Gastroesophageal sphincter (tissue), 4 donors: Measurements from ENCODE around the gene CABLES2. TPM values are rescaled to one million over a fixed set of nuclear protein-coding genes. Genes with fewer than 3 reads are reported as not detected.

Source experiments
- ATAC-seq: fragments of 150-250 bp; one replicate; pipeline ENCODE4 v1.9.1; 2016; ENCODE audit warnings: mild to moderate bottlenecking, moderate library complexity
- H3K27ac ChIP-seq, 4 donors: fragments of 200-600 bp; sonication (generic) in 3 of 4; 1 replicate in 3 of 4; 2 replicates in 1 of 4; pipeline ENCODE4 v1.5.1; 2016 to 2019
- H3K27me3 ChIP-seq: fragments of 200-600 bp; sonication (generic); one replicate; pipeline ENCODE4 v1.5.1; 2019
- H3K36me3 ChIP-seq, 2 donors: fragments of 200-600 bp; sonication (generic); one replicate each; pipeline ENCODE4 v1.5.1; 2019; ENCODE audit warnings: control low read depth in 1 of 2
- H3K4me1 ChIP-seq, 3 donors: fragments of 200-600 bp; sonication (generic); 1 replicate in 2 of 3; 2 replicates in 1 of 3; pipeline ENCODE4 v1.5.1; 2016 to 2019; ENCODE audit warnings: control low read depth in 2 of 3
- H3K4me3 ChIP-seq, 2 donors: fragments of 200-600 bp; sonication (generic); one replicate each; pipeline ENCODE4 v1.5.1; 2019; ENCODE audit warnings: mild to moderate bottlenecking in 1 of 2, moderate library complexity in 1 of 2
- H3K9me3 ChIP-seq, 3 donors: fragments of 200-600 bp; sonication (generic); one replicate each; pipeline ENCODE4 v1.5.1; 2017 to 2019; ENCODE audit warnings: control low read depth in 2 of 3
- EP300 ChIP-seq: sonication (generic); formaldehyde crosslinking; IDR thresholded peaks from one replicate; pipeline ENCODE4 v1.6.1; 2017; ENCODE audit warnings: antibody characterized with exemption, mild to moderate bottlenecking
- POLR2A ChIP-seq, 2 donors: fragments of 450-650 bp; IDR thresholded peaks; one replicate each; pipeline ENCODE4 v1.6.1; 2017; ENCODE audit warnings: antibody characterized with exemption in 2 of 2, mild to moderate bottlenecking in 2 of 2, moderate library complexity in 1 of 2
- POLR2AphosphoS5 ChIP-seq: sonication (generic); formaldehyde crosslinking; IDR thresholded peaks from one replicate; pipeline ENCODE4 v1.6.1; 2017; ENCODE audit warnings: antibody characterized with exemption
- WGBS, 2 donors: methylation state at CpG; one replicate each; pipeline ENCODE4 v1.1.5; 2018; ENCODE audit warnings: low coverage in 1 of 2; 5-methylcytosine and 5-hydroxymethylcytosine counted together
- total RNA-seq, 4 donors: library from RNA; depleted of rRNA; stranded (reverse); fragments of >200 nt; gene quantifications; one replicate each; pipeline ENCODE4 v1.1.0, GENCODE V29; 2016
- TF ChIP-seq, protein P1 (sequence below), 4 experiments: fragments of 200-600 bp in 2 of 4; fragments of 450-650 bp in 2 of 4; sonication (generic) in 1 of 4; IDR thresholded peaks; one replicate each; pipeline ENCODE4 v1.5.1; 2017 to 2019; ENCODE audit warnings: antibody characterized with exemption in 4 of 4, mild to moderate bottlenecking in 2 of 4, moderate library complexity in 2 of 4

The CABLES2 gene
- total RNA-seq, 4 donors from 2014 or later: 2.7 to 9.8 (median 3.8) TPM

DNA sequence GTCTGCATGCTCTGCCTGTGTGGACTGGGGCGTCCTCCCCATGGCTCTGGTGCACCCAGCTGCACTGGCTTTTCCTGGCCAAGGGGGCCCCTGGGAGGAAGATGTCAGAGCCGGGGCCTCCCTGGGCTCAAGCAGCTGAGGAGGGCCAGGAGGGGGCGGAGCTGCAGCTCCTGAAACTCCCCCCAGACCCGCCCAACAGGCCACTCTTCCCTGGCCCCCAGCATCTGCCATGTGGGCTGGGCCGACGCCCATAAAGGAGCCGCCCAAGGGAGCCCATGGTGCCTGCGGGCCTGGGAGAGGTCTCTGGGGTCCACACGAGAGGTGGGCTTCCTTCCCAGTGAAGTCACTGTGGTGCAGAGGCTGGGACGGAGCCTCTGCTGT lies 16.2 kb upstream of the CABLES2 start:
- H3K4me3 ChIP-seq: no peak overlapping the region
- no CpG with 5 or more reads among the region's 10 CpGs for WGBS, 2 donors
- peaks cover 54% of the 10 kb centered on the region for H3K27me3 ChIP-seq
- no peak for ATAC-seq
- H3K4me1 ChIP-seq: no peaks in the 10 kb centered on the region
- no peak overlapping the region for H3K27ac ChIP-seq
- TF ChIP-seq EP300 (no peak), POLR2A (IDR thresholded peaks at IDR 0.05) (no peak), POLR2AphosphoS5 (no peak)
- TF ChIP-seq, protein P1, sequence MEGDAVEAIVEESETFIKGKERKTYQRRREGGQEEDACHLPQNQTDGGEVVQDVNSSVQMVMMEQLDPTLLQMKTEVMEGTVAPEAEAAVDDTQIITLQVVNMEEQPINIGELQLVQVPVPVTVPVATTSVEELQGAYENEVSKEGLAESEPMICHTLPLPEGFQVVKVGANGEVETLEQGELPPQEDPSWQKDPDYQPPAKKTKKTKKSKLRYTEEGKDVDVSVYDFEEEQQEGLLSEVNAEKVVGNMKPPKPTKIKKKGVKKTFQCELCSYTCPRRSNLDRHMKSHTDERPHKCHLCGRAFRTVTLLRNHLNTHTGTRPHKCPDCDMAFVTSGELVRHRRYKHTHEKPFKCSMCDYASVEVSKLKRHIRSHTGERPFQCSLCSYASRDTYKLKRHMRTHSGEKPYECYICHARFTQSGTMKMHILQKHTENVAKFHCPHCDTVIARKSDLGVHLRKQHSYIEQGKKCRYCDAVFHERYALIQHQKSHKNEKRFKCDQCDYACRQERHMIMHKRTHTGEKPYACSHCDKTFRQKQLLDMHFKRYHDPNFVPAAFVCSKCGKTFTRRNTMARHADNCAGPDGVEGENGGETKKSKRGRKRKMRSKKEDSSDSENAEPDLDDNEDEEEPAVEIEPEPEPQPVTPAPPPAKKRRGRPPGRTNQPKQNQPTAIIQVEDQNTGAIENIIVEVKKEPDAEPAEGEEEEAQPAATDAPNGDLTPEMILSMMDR (IDR thresholded peaks at IDR 0.05): no peak
- H3K9me3 ChIP-seq: no peaks in the 10 kb centered on the region
- no peaks in the 10 kb centered on the region for H3K36me3 ChIP-seq

DNA sequence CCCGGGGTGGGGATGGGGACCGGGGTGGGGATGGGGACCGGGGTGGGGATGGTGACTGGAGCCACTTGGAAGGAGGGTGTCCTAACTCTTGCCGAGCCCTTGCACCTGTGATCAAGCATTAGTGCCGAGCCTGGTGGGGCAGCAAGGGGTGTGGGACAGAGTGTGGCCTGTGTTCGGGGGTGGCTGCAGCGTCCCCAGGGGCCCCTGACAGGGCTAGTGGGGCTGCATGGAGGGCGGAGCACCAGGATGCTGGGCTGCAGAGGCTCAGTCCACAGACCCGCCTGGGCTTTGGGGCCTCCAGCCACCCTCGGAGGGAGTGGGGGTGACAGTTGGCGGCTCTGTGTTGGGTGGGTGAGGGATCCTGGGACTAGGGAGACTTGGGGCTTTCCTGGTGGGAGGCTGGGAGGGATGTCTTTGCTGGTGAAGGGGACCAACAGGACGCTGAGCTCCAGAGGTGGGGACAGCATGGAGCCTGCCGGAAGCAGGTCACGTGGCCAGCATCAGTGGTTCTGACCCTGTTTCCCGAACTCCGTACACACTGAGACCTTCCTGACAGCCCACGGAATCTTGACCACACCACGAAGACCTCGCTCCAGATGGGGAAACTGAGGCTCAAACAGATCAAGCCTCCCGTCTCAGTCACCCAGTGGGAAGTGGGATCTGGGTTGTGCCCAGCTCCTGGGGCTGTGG lies 15.7 kb upstream of the CABLES2 start:
- no peaks in the 10 kb centered on the region for H3K4me1 ChIP-seq
- no peaks in the 10 kb centered on the region for H3K9me3 ChIP-seq
- H3K4me3 ChIP-seq: no peak overlapping the region
- no peak overlapping the region for H3K27ac ChIP-seq
- no CpG with 5 or more reads among the region's 20 CpGs for WGBS, 2 donors
- no peaks in the 10 kb centered on the region for H3K36me3 ChIP-seq
- no peak for ATAC-seq
- H3K27me3 ChIP-seq: peaks cover 54% of the 10 kb centered on the region
- TF ChIP-seq POLR2A (IDR thresholded peaks at IDR 0.05) (no peak), EP300 (no peak), POLR2AphosphoS5 (no peak)
- TF ChIP-seq, protein P1 (IDR thresholded peaks at IDR 0.05): no peak

DNA sequence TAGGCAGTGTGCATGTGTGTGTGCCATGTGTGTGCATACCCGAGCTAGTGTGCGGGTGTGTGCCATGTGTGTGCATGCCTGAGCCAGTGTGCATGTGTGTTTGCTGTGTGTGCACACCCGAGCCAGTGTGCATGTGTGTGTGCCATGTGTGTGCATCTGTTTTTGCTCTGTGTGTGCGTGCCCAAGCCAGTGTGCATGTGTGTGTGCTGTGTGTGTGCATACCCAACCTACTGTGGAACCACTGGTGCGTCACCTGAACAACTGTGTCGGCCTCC lies 14.6 kb upstream of the CABLES2 start:
- Histone ChIP-seq H3K27ac (no peak overlapping the region), H3K4me1 (no peaks in the 10 kb centered on the region), H3K4me3 (no peak overlapping the region), H3K9me3 (no peaks in the 10 kb centered on the region), H3K36me3 (no peaks in the 10 kb centered on the region), H3K27me3 (peaks cover 55% of the 10 kb centered on the region)
- TF ChIP-seq POLR2AphosphoS5 (no peak), POLR2A (IDR thresholded peaks at IDR 0.05) (no peak), EP300 (no peak)
- TF ChIP-seq, protein P1 (IDR thresholded peaks at IDR 0.05): no peak
- ATAC-seq: no peak
- WGBS, 2 donors: 73 to 90% methylated on average over 2 of the region's 6 CpGs

DNA sequence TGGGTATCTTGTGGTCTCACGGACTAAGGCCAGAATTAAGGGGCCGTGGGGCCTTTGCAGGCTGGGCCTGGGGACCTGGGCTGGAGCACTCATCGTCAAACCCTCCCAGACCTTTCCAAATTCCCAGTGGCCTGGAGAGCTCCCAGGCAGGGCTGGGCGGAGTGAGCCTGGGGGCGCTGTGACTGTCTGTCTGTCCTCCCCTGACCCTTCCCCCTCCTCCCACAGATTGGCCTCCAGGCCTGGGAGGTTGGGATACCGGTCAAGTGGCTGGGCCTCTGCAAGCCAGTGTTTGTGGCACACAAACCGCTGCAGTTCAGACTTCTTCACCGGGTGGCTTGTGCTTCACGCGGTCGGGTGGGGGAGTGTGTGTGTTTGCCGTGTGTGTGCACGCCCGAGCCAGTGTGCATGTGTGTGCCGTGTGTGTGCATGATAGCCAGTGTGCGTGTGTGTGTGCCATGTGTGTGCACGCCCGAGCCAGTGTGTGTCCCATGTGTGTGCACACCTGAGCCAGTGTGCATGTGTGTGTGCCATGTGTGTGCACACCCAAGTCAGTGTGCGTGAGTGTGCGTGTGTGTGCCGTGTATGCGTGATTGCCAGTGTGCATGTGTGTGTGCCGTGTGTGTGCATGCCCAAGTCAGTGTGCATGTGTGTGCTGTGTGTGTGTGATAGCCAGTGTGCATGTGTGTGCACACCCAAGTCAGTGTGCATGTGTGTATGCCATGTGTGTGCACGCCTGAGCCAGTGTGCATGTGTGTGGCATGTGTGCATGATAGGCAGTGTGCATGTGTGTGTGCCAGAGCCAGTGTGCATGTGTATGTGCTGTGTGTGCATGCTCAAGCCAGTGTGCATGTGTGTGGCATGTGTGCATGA lies 14.0 kb upstream of the CABLES2 start:
- Histone ChIP-seq H3K4me3 (no peak overlapping the region), H3K27me3 (peaks cover 59% of the 10 kb centered on the region), H3K27ac (no peak overlapping the region), H3K36me3 (no peaks in the 10 kb centered on the region), H3K9me3 (no peaks in the 10 kb centered on the region), H3K4me1 (no peaks in the 10 kb centered on the region)
- ATAC-seq: no peak
- no peak for TF ChIP-seq POLR2A (IDR thresholded peaks at IDR 0.05)
- TF ChIP-seq POLR2AphosphoS5: no peak
- TF ChIP-seq, protein P1 (IDR thresholded peaks at IDR 0.05): no peak
- TF ChIP-seq EP300: no peak
- WGBS, 2 donors: 40 to 80% methylated on average over 1 to 2 of the region's 24 CpGs

DNA sequence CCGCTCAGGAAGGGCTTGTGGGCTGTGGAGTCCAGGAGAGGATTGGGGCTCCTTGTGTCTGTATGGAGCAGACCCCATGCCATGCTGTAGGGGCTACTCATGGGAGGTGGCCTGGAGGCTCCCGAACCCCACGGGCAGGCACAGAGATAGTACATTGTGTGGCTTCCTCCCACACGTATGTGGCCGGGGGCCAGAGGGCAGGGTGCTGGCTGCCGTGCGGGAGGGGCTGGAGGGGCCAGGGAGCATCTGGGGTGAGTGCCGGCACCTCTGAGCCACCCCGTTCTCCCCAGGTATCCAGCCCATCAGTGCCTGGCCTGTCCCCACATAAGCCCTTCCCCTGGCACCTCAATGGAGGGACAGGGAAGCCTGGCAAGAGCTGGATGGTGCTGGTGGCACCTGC lies 12.7 kb upstream of the CABLES2 start:
- TF ChIP-seq EP300 (no peak), POLR2A (IDR thresholded peaks at IDR 0.05) (no peak), POLR2AphosphoS5 (no peak)
- TF ChIP-seq, protein P1 (IDR thresholded peaks at IDR 0.05): no peak

More for the DNA sequence above, 12.7 kb upstream of the CABLES2 start:
- no peaks in the 10 kb centered on the region for H3K4me1 ChIP-seq
- H3K9me3 ChIP-seq: no peaks in the 10 kb centered on the region
- no peak overlapping the region for H3K27ac ChIP-seq
- H3K4me3 ChIP-seq: no peak overlapping the region
- H3K27me3 ChIP-seq: peaks cover 63% of the 10 kb centered on the region
- no peak for ATAC-seq
- no peaks in the 10 kb centered on the region for H3K36me3 ChIP-seq
- WGBS, 2 donors: no CpG with 5 or more reads among the region's 9 CpGs
